ENCODE measurements around the gene GRIP2. TPM values are rescaled to one million over a fixed set of nuclear protein-coding genes. Genes with fewer than 3 reads are reported as not detected.

The GRIP2 gene
- total RNA-seq, 3 donors from 2014 or later = 0.70 to 2.2 (median 1.6) TPM

GRCh38 chr3:14441920-14442300 lies 98.2 kb downstream of the GRIP2 start:
- intact Hi-C loops (cut with DNase I, micrococcal nuclease) = no loop called here
- H3K4me3 ChIP-seq = no peak overlapping the region
- no peaks in the 10 kb centered on the region for H3K9me3 ChIP-seq
- TF ChIP-seq CTCF (IDR thresholded peaks at IDR 0.05) = no peak
- peaks cover 5% of the 10 kb centered on the region for H3K4me1 ChIP-seq (ENCODE audit: low read depth)
- ATAC-seq (no peak), DNase-seq (peak in 1 of 3 donors; percentile 34)
- no peaks in the 10 kb centered on the region for H3K36me3 ChIP-seq (ENCODE audit: low read depth)

- ATAC-seq (no peak), DNase-seq (peak in 1 of 3 donors; percentile 48)
- intact Hi-C loops (cut with DNase I, micrococcal nuclease) = no loop called here
- Histone ChIP-seq H3K4me3 (no peak overlapping the region), H3K36me3 (ENCODE audit: low read depth) (no peaks in the 10 kb centered on the region), H3K4me1 (ENCODE audit: low read depth) (peaks cover 5% of the 10 kb centered on the region), H3K9me3 (no peaks in the 10 kb centered on the region)
- TF ChIP-seq CTCF (IDR thresholded peaks at IDR 0.05) = no peak
Measured at GRCh38 chr3:14441240-14441919, 98.8 kb downstream of the GRIP2 start.

GRCh38 chr3:14440531-14441239 lies 99.5 kb downstream of the GRIP2 start:
- ATAC-seq (no peak), DNase-seq (peak in 1 of 3 donors; percentile 47)
- no peak for TF ChIP-seq CTCF (IDR thresholded peaks at IDR 0.05)
- Histone ChIP-seq H3K36me3 (ENCODE audit: low read depth) (no peaks in the 10 kb centered on the region), H3K4me3 (no peak overlapping the region), H3K9me3 (no peaks in the 10 kb centered on the region), H3K4me1 (ENCODE audit: low read depth) (peaks cover 10% of the 10 kb centered on the region)
- intact Hi-C loops (cut with DNase I, micrococcal nuclease) = no loop called here

GRCh38 chr3:14440168-14440518 lies 100.0 kb downstream of the GRIP2 start:
- intact Hi-C loops (cut with DNase I, micrococcal nuclease) = no loop called here
- peak in 1 of 3 donors; percentile 40 for DNase-seq

GRCh38 chr3:14439501-14440167 lies 100.5 kb downstream of the GRIP2 start:
- ATAC-seq = peak; percentile 78
- no peaks in the 10 kb centered on the region for H3K36me3 ChIP-seq (ENCODE audit: low read depth)
- no peak for TF ChIP-seq CTCF (IDR thresholded peaks at IDR 0.05)
- H3K9me3 ChIP-seq = no peaks in the 10 kb centered on the region
- peak; percentile 76 to 83 (median 82) for DNase-seq
- H3K4me1 ChIP-seq (ENCODE audit: low read depth) = peaks cover 10% of the 10 kb centered on the region
- intact Hi-C loops (cut with DNase I, micrococcal nuclease) = no loop called here
- no peak overlapping the region for H3K4me3 ChIP-seq

More at GRCh38 chr3:14440168-14440518, 100.0 kb downstream of the GRIP2 start:
- no peak for TF ChIP-seq CTCF (IDR thresholded peaks at IDR 0.05)
- peaks cover 10% of the 10 kb centered on the region for H3K4me1 ChIP-seq (ENCODE audit: low read depth)
- H3K9me3 ChIP-seq = no peaks in the 10 kb centered on the region
- no peak for ATAC-seq
- no peak overlapping the region for H3K4me3 ChIP-seq
- H3K36me3 ChIP-seq (ENCODE audit: low read depth) = no peaks in the 10 kb centered on the region

Other genes with a start within 250 kb of the GRIP2 start
- 10 to 100 TPM in 2 of 3 donors, 1 to 10 TPM in 1; 4.4 to 11.2 (median 10.5) TPM for gene SLC6A6, start 137.7 kb downstream of the GRIP2 start, total RNA-seq
- 10 to 100 TPM; 20.0 to 29.8 (median 27.9) TPM for gene CCDC174, start 111.4 kb upstream of the GRIP2 start, total RNA-seq
- gene C3orf20, start 134.8 kb upstream of the GRIP2 start, total RNA-seq = not detected

Measured in mucosa of descending colon (tissue), 3 donors.